Astrocyte (in vitro differentiated cells and primary cell): ENCODE measurements around the gene POT1. TPM values are rescaled to one million over a fixed set of nuclear protein-coding genes. Genes with fewer than 3 reads are reported as not detected.

Experiments
- DNase-seq: peaks from one replicate; pipeline ENCODE4 v3.0.0-alpha.2; 2010; ENCODE audit warnings: low read depth
- FAIRE-seq: peaks from 2 replicates; lab custom pipeline; 2011; peaks lifted over from hg19 to GRCh38; lab: Jason Lieb, UNC
- H2AFZ ChIP-seq: 2 replicates; pipeline ENCODE4 v1.6.0; 2012; ENCODE audit warnings: low read depth, low read length, inconsistent platforms
- H3K27ac ChIP-seq: 2 replicates; pipeline ENCODE4 v1.5.1; 2011; ENCODE audit warnings: low read depth, low read length, inconsistent platforms
- H3K27me3 ChIP-seq: 2 replicates; pipeline ENCODE4 v1.6.0; 2011; ENCODE audit warnings: low read length, inconsistent platforms; ENCODE audit not compliant: insufficient read depth
- H3K36me3 ChIP-seq: 2 replicates; pipeline ENCODE4 v1.5.1; 2011; ENCODE audit warnings: low read length, inconsistent platforms; ENCODE audit not compliant: insufficient read depth
- H3K4me1 ChIP-seq: 2 replicates; pipeline ENCODE4 v1.5.1; 2011; ENCODE audit warnings: low read length, inconsistent platforms; ENCODE audit not compliant: insufficient read depth
- H3K4me2 ChIP-seq: 2 replicates; pipeline ENCODE4 v1.6.0; 2012; ENCODE audit warnings: low read length, inconsistent platforms
- H3K4me3 ChIP-seq: 2 replicates; pipeline ENCODE4 v1.5.1; 2011; ENCODE audit warnings: low read depth, mild to moderate bottlenecking, low read length, inconsistent platforms; ENCODE audit not compliant: insufficient read depth
- H3K79me2 ChIP-seq: 2 replicates; pipeline ENCODE4 v1.6.0; 2012; ENCODE audit warnings: mild to moderate bottlenecking, low read length, inconsistent platforms; ENCODE audit not compliant: insufficient read depth
- H3K9ac ChIP-seq: 2 replicates; pipeline ENCODE4 v1.6.0; 2012; ENCODE audit warnings: mild to moderate bottlenecking, low read length, inconsistent platforms
- H3K9me3 ChIP-seq: 2 replicates; pipeline ENCODE4 v1.5.1; 2012; ENCODE audit warnings: low read depth, mild to moderate bottlenecking, low read length, inconsistent platforms; ENCODE audit not compliant: insufficient read depth
- H4K20me1 ChIP-seq: 2 replicates; pipeline ENCODE4 v1.6.0; 2012; ENCODE audit warnings: low read length, inconsistent platforms; ENCODE audit not compliant: insufficient read depth
- H3K27ac Mint-ChIP-seq: one replicate; pipeline ENCODE4 v1.8.0; 2021; ENCODE audit warnings: mild to moderate bottlenecking, mixed read lengths; ENCODE audit not compliant: unreplicated experiment
- H3K27me3 Mint-ChIP-seq: one replicate; pipeline ENCODE4 v1.8.0; 2021; ENCODE audit warnings: low read depth, mixed read lengths; ENCODE audit not compliant: unreplicated experiment
- H3K36me3 Mint-ChIP-seq: one replicate; pipeline ENCODE4 v1.8.0; 2021; ENCODE audit warnings: low read depth, mixed read lengths; ENCODE audit not compliant: unreplicated experiment
- H3K4me1 Mint-ChIP-seq: one replicate; pipeline ENCODE4 v1.8.0; 2021; ENCODE audit warnings: low read depth, mixed read lengths; ENCODE audit not compliant: unreplicated experiment
- H3K4me3 Mint-ChIP-seq: one replicate; pipeline ENCODE4 v1.8.0; 2021; ENCODE audit warnings: mild to moderate bottlenecking, moderate library complexity, mixed read lengths; ENCODE audit not compliant: unreplicated experiment
- H3K9me3 Mint-ChIP-seq: one replicate; pipeline ENCODE4 v1.8.0; 2021; ENCODE audit warnings: mild to moderate bottlenecking, mixed read lengths; ENCODE audit not compliant: unreplicated experiment
- EZH2 ChIP-seq: IDR thresholded peaks from 2 replicates; pipeline ENCODE4 v1.6.1; 2012; ENCODE audit warnings: mild to moderate bottlenecking, low read length, inconsistent platforms; ENCODE audit not compliant: insufficient read depth
- total RNA-seq: library from RNA; stranded (reverse); gene quantifications from 2 replicates; pipeline ENCODE4 v1.2.1, GENCODE V29; 2021
- TF ChIP-seq, protein P1 (sequence below): IDR thresholded peaks from 2 replicates; pipeline ENCODE4 v1.5.1; 2011; ENCODE audit warnings: low read depth, mild to moderate bottlenecking, inconsistent platforms, low read length, moderate library complexity; ENCODE audit not compliant: insufficient read depth

POT1 gene
- total RNA-seq, 1 donor from 2014 or later, result 14.6 TPM

DNA sequence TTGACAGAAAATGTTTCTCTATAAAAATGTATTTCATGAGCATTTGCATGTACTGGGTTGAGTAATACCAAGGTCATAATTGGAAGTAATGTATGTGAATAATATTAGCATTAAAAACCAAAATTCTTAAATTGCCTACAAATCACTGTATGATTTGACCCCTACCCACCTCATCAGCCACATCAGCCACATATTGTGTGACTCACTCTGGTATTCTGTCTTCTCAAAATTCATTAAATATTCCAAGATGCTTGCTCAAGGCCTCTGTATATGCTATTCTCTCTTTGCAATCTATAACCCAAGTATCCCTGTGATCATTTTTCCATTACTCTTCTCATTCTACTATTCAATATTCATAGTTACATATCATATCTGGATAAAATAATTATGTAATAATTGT lies 21.4 kb downstream of the POT1 start:
- TF ChIP-seq, protein P1, sequence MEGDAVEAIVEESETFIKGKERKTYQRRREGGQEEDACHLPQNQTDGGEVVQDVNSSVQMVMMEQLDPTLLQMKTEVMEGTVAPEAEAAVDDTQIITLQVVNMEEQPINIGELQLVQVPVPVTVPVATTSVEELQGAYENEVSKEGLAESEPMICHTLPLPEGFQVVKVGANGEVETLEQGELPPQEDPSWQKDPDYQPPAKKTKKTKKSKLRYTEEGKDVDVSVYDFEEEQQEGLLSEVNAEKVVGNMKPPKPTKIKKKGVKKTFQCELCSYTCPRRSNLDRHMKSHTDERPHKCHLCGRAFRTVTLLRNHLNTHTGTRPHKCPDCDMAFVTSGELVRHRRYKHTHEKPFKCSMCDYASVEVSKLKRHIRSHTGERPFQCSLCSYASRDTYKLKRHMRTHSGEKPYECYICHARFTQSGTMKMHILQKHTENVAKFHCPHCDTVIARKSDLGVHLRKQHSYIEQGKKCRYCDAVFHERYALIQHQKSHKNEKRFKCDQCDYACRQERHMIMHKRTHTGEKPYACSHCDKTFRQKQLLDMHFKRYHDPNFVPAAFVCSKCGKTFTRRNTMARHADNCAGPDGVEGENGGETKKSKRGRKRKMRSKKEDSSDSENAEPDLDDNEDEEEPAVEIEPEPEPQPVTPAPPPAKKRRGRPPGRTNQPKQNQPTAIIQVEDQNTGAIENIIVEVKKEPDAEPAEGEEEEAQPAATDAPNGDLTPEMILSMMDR, result no peak
- TF ChIP-seq EZH2, result no peak
- Histone ChIP-seq H3K9me3 (no peaks in the 10 kb centered on the region), H3K9ac (no peak overlapping the region), H4K20me1 (no peaks in the 10 kb centered on the region), H3K4me1 (no peaks in the 10 kb centered on the region), H3K36me3 (peaks cover 3% of the 10 kb centered on the region), H2AFZ (no peak overlapping the region), H3K27me3 (no peaks in the 10 kb centered on the region), H3K4me2 (no peak overlapping the region), H3K79me2 (peaks cover 3% of the 10 kb centered on the region), H3K27ac (no peak overlapping the region), H3K4me3 (no peak overlapping the region)
- Mint-ChIP-seq H3K4me3 (no peak overlapping the region), H3K4me1 (peaks cover 4% of the 10 kb centered on the region), H3K36me3 (no peaks in the 10 kb centered on the region), H3K27me3 (no peaks in the 10 kb centered on the region), H3K27ac (no peak overlapping the region), H3K9me3 (peaks cover 1% of the 10 kb centered on the region)
- FAIRE-seq, result no peak
- peak; percentile 44 for DNase-seq

GRCh38 chr7:124907490-124907889 lies 22.1 kb downstream of the POT1 start:
- no peak overlapping the region for H3K4me3 Mint-ChIP-seq
- Histone ChIP-seq H3K9ac (no peak overlapping the region), H3K4me1 (no peaks in the 10 kb centered on the region), H3K36me3 (no peaks in the 10 kb centered on the region), H3K4me3 (no peak overlapping the region), H3K9me3 (no peaks in the 10 kb centered on the region), H3K27me3 (no peaks in the 10 kb centered on the region), H4K20me1 (no peaks in the 10 kb centered on the region), H3K79me2 (peaks cover 3% of the 10 kb centered on the region), H3K27ac (no peak overlapping the region), H3K4me2 (no peak overlapping the region), H2AFZ (no peak overlapping the region)
- no peak for TF ChIP-seq EZH2
- TF ChIP-seq, protein P1, result no peak
- peaks cover 4% of the 10 kb centered on the region for H3K4me1 Mint-ChIP-seq
- no peak overlapping the region for H3K27ac Mint-ChIP-seq
- no peaks in the 10 kb centered on the region for H3K27me3 Mint-ChIP-seq
- H3K36me3 Mint-ChIP-seq, result peaks cover 1% of the 10 kb centered on the region
- H3K9me3 Mint-ChIP-seq, result peaks cover 4% of the 10 kb centered on the region
- FAIRE-seq, result no peak
- DNase-seq, result no peak

DNA sequence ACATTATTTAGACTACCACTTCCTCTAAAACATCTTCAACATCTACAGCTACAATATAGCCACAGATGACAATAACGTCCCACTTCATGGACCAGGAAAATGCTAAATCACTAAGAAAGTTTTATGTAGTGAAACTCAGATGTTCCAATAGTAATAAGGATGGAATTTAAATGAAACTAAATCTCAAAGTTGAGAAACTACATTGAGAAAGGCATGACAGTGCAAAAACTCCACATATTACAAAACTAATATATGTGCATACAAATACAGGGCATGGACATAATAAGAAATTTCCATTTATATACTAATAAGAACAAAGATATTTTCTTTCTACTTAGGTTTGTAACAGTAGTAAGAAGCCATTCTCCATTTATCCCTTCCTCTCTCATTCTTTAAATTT lies 31.1 kb downstream of the POT1 start:
- no peaks in the 10 kb centered on the region for H3K27me3 Mint-ChIP-seq
- no peaks in the 10 kb centered on the region for H3K4me1 ChIP-seq
- H3K27ac ChIP-seq, result no peak overlapping the region
- no peak overlapping the region for H3K4me3 ChIP-seq
- no peaks in the 10 kb centered on the region for H4K20me1 ChIP-seq
- TF ChIP-seq EZH2, result no peak
- TF ChIP-seq, protein P1, result no peak
- H3K36me3 ChIP-seq, result no peaks in the 10 kb centered on the region
- H3K9me3 ChIP-seq, result no peaks in the 10 kb centered on the region
- H3K27ac Mint-ChIP-seq, result no peak overlapping the region
- H3K27me3 ChIP-seq, result no peaks in the 10 kb centered on the region
- no peak for FAIRE-seq
- no peak overlapping the region for H2AFZ ChIP-seq
- peaks cover 4% of the 10 kb centered on the region for H3K9me3 Mint-ChIP-seq
- peaks cover 11% of the 10 kb centered on the region for H3K36me3 Mint-ChIP-seq
- no peaks in the 10 kb centered on the region for H3K4me1 Mint-ChIP-seq
- no peak overlapping the region for H3K4me2 ChIP-seq
- no peak overlapping the region for H3K9ac ChIP-seq
- H3K79me2 ChIP-seq, result no peaks in the 10 kb centered on the region
- no peak overlapping the region for H3K4me3 Mint-ChIP-seq
- no peak for DNase-seq
